GM18505 (cell line): ENCODE data around the gene PPIG.
"Not testable (repeated sequence)": the region's sequence is repeated elsewhere in the genome, so short reads cannot be mapped to it uniquely, and the experiment has no call there.

Experiments
- ATAC-seq: cut with Tn5 transposase; IDR thresholded peaks from one replicate; pipeline ENCODE4 v1.9.1; 2021; ENCODE audit not compliant: unreplicated experiment
- POLR2A ChIP-seq: IDR thresholded peaks from 4 replicates; pipeline ENCODE4 v1.6.1; 2011; ENCODE audit warnings: borderline replicate concordance; ENCODE audit not compliant: insufficient read depth, insufficient read length; ENCODE audit errors: extremely low read depth

The PPIG gene

DNA sequence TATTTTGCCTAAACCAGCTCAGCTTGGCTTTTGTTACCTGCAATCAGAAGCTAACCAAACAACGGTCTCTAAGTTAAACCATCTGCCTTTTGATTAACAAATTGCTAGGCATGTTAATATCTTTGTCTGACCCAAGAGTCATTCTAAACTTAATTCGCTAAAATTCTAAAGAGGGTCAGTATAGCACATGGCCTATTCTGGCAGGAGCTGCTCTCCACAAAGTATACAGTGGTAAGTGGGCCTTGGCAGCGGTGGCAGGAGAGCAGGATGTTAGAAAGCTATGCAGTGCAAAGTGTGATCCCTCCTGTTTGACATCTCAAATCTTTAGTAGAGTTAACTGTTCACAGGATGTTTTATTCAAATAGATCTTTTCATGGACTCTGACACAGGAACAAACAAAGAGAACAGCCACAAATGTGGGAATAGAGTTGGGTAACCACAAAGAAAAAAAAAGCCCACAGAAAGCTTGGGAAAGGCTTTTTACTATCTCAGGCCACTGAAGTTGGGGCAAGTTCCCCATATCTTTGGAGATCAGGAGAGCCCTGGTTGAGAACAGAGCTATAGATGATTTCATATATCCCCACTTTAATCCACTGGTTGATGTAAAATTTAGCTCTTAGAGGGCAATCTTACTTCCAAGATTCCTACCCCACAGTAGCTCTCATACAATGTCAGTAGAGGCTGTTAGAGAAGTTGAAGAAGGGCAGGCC lies 99.4 kb downstream of the PPIG start:
- no peak for ATAC-seq
- TF ChIP-seq POLR2A: no peak

DNA sequence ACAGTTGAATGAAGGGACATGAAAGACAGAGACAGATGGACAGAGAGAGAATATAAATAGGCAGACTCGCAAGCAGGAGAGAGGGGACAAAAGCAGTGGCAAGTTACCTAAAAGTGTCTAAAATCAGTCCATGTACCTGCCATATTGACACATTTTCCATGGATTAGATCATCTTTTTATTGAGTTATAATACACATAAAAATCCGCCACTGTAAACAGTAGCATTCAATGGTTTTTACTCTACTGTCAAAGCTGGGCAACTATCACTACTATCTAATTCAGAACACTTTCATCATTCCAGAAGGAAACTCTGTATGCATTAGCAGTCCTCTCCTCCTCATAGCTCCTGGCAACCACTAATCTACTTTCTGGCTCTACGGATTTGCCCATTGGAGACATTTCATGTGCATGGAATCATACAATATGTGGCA lies 100.0 kb downstream of the PPIG start:
- no peak for TF ChIP-seq POLR2A
- ATAC-seq: no peak

DNA sequence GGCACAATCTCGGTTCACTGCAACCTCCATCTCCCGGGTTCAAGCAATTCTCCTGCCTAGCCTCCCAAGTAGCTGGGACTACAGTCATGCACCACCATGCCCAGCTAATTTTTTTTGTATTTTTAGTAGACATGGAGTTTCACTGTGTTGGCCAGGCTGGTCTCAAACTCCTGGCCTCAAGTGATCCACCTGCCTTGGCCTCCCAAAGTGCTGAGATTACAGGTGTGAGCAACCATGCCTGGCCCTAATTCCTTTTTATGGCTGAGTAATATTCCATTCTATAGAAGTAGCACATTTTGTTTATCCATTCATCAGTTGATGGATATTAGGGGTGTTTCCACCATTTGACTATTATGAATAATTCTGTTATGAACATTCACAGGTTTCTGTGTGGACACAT lies 100.6 kb downstream of the PPIG start:
- not testable (repeated sequence) for ATAC-seq

DNA sequence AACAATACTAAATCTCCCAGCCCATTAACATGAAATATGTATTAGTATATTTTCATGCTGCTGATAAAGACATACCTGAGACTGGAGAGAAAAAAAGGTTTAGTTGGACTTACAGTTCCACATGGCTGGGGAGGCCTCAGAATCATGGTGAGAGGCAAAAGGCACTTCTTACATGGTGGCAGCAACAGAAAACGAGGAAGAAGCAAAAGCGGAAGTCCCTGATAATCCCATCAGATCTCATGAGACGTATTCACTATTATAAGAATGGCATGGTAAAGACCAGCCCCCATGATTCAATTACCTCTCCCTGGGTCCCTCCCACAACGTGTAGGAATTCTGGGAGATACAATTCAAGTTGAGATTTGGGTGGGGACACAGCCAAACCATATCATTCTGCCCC lies 102.7 kb downstream of the PPIG start:
- ATAC-seq: not testable (repeated sequence)

DNA sequence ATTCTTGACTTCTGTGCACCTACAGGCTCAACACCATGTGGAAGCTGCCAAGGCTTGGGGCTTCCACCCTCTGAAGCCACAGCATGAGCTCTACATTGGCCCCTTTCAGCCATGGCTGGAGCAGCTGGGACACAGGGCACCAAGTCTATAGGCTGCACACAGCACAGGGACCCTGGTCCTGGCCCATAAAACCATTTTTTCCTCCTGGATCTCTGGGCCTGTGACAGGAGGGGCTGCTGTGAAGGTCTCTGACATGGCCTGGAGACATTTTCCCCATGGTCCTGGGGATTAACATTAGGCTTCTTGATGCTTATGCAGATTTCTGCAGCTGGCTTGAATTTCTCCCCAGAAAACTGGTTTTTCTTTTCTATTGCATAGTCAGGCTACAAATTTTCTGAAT lies 103.8 kb downstream of the PPIG start:
- ATAC-seq: not testable (repeated sequence)

DNA sequence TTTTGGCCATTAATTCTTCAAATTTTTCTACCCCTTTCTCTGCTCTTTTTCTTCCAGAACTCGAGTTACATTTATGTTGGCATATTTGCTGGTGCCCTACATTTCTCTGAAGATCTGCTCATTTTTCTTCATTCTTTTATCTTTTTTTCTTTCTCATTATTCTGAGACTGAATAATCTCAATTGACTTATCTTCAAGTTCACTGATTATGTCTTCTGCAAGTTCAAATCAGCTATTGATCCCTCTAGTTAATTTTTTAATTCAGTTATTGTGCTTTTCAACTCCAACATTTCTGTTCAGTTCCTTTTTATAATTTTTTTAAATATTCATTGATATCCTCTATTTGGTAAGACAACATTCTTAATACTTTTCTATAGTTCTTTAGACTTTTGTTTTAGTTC lies 106.8 kb downstream of the PPIG start:
- TF ChIP-seq POLR2A: no peak
- ATAC-seq: no peak
